M059J (cell line): ENCODE data around the gene ENO1. TPM values are rescaled to one million over a fixed set of nuclear protein-coding genes. Genes with fewer than 3 reads are reported as not detected.

Experiments used
- DNase-seq: peaks from one replicate; pipeline ENCODE4 v3.0.0-alpha.2; 2012; ENCODE audit warnings: low read depth
- total RNA-seq: library from RNA; depleted of rRNA; stranded (reverse); fragments of >200 nt; shearing (Covaris generic); gene quantifications from 2 replicates; pipeline ENCODE4 v1.2.3, GENCODE V29; 2014; rRNA removed

ENO1 gene
- total RNA-seq, 1 experiment from 2014 or later, result 3,852 TPM

GRCh38 chr1:8813016-8813763, 65.3 kb downstream of the ENO1 start:
- DNase-seq, result peak; percentile 32

- DNase-seq, result no peak
Measured at GRCh38 chr1:8812081-8812480, 66.4 kb downstream of the ENO1 start.

Other genes starting within 250 kb of the ENO1 start
- 4.7 and 13.1 TPM in 2 replicates for gene RERE, start 61.0 kb downstream of the ENO1 start, total RNA-seq
- not detected in 2 replicates for gene CA6, start 67.2 kb upstream of the ENO1 start, total RNA-seq
- not detected in 2 replicates for gene SLC2A7, start 147.7 kb upstream of the ENO1 start, total RNA-seq
- gene SLC2A5, start 190.9 kb upstream of the ENO1 start, total RNA-seq, result 4.2 and 7.1 TPM in 2 replicates